Stimulated activated CD4-positive, alpha-beta T cell treated with anti-CD3 and anti-CD28 coated beads, Interleukin-4, amount 100 ng/mL, for 24 hours (primary cell): ENCODE data around the gene NXN.
"Not testable (repeated sequence)": the region's sequence is repeated elsewhere in the genome, so short reads cannot be mapped to it uniquely, and the experiment has no call there.

ENCODE experiments used
- DNase-seq: peaks from one replicate; pipeline ENCODE4 v3.0.0-alpha.2; 2020

The NXN gene

GRCh38 chr17:855569-855968 is 124.0 kb downstream of the NXN start:
- DNase-seq = no peak

- DNase-seq = not testable (repeated sequence)
Observed at GRCh38 chr17:852850-853249, 126.7 kb downstream of the NXN start.

- DNase-seq = no peak
Observed at GRCh38 chr17:852349-852748, 127.2 kb downstream of the NXN start.

- DNase-seq = no peak
Observed at GRCh38 chr17:851924-852323, 127.7 kb downstream of the NXN start.

GRCh38 chr17:850851-851763 is 128.5 kb downstream of the NXN start:
- no peak for DNase-seq

GRCh38 chr17:850086-850850 is 129.3 kb downstream of the NXN start:
- DNase-seq = no peak

- DNase-seq = no peak
Observed at GRCh38 chr17:848402-848801, 131.2 kb downstream of the NXN start.

GRCh38 chr17:846901-847843 is 132.4 kb downstream of the NXN start:
- no peak for DNase-seq

- no peak for DNase-seq
Observed at GRCh38 chr17:841313-841712, 138.3 kb downstream of the NXN start.

GRCh38 chr17:838486-838885 is 141.1 kb downstream of the NXN start:
- no peak for DNase-seq

GRCh38 chr17:836151-836550 is 143.4 kb downstream of the NXN start:
- DNase-seq = no peak

GRCh38 chr17:835721-836120 is 143.9 kb downstream of the NXN start:
- DNase-seq = not testable (repeated sequence)

- DNase-seq = no peak
Observed at GRCh38 chr17:835263-835662, 144.3 kb downstream of the NXN start.

GRCh38 chr17:834136-834535 is 145.4 kb downstream of the NXN start:
- DNase-seq = no peak

GRCh38 chr17:830950-831349 is 148.6 kb downstream of the NXN start:
- DNase-seq = no peak

- DNase-seq = no peak
Observed at GRCh38 chr17:830381-830780, 149.2 kb downstream of the NXN start.

GRCh38 chr17:829614-830013 is 150.0 kb downstream of the NXN start:
- not testable (repeated sequence) for DNase-seq

- no peak for DNase-seq
Observed at GRCh38 chr17:828761-829160, 150.8 kb downstream of the NXN start.

- no peak for DNase-seq
Observed at GRCh38 chr17:826778-827177, 152.8 kb downstream of the NXN start.

GRCh38 chr17:825216-825615 is 154.4 kb downstream of the NXN start:
- DNase-seq = no peak

GRCh38 chr17:824378-824777 is 155.2 kb downstream of the NXN start:
- no peak for DNase-seq

GRCh38 chr17:823501-823902 is 156.1 kb downstream of the NXN start:
- no peak for DNase-seq

GRCh38 chr17:819251-819650 is 160.3 kb downstream of the NXN start:
- no peak for DNase-seq
